AG10803 (cell line): ENCODE measurements around the gene TTC28.
A peak's percentile ranks its signal among the peaks of the same experiment; 100 is the strongest.
"Not testable (repeated sequence)": the region's sequence is repeated elsewhere in the genome, so short reads cannot be mapped to it uniquely, and the experiment has no call there.

ENCODE experiments used
- DNase-seq: peaks from one replicate; pipeline ENCODE4 v3.0.0; 2010; ENCODE audit warnings: low read depth
- H3K4me3 ChIP-seq: 2 replicates; pipeline ENCODE4 v1.5.1; 2011; ENCODE audit warnings: mild to moderate bottlenecking, low read length, control low read depth
- TF ChIP-seq, protein P1 (sequence below): conservative IDR thresholded peaks from 2 replicates; pipeline ENCODE4 v1.5.1; 2011; ENCODE audit warnings: mild to moderate bottlenecking, low read length, control low read depth, inconsistent platforms

Gene TTC28

DNA sequence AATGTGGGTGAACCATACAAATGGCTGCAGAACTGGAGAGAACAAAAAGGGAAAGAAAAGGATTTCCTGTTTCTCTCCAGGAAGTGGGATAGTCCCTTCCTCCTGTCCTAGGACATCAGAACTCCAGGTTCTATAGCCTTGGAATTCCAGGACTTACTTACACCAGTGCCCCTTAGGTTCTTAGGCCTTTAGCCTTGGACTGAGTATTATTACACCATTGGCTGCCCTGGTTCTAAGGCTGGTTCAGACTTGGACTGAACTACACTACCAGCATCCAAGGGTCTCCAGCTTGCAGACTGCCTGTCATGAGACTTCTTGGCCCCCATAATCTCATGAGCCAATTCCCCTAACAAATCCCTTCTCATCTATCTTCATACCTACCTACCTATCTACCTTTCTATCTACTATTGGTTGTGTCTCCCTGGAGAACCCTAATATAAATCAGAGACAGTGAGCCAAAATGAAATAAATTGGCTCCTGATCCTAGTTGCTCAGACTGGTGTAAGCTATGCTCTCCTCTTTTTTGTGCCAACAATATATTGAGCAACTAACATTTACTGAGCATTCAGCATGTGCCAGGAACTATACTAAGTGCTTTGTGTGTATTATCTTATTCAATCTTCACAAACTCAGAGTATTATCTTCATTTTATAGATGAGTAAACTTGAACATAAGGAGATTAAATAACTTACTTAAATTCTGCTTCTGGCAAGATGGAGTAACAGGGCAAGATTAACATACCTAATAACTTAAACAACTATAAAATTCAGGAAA is 303.7 kb downstream of the TTC28 start:
- no peak overlapping the region for H3K4me3 ChIP-seq
- peak; percentile 67 for DNase-seq
- TF ChIP-seq, protein P1, sequence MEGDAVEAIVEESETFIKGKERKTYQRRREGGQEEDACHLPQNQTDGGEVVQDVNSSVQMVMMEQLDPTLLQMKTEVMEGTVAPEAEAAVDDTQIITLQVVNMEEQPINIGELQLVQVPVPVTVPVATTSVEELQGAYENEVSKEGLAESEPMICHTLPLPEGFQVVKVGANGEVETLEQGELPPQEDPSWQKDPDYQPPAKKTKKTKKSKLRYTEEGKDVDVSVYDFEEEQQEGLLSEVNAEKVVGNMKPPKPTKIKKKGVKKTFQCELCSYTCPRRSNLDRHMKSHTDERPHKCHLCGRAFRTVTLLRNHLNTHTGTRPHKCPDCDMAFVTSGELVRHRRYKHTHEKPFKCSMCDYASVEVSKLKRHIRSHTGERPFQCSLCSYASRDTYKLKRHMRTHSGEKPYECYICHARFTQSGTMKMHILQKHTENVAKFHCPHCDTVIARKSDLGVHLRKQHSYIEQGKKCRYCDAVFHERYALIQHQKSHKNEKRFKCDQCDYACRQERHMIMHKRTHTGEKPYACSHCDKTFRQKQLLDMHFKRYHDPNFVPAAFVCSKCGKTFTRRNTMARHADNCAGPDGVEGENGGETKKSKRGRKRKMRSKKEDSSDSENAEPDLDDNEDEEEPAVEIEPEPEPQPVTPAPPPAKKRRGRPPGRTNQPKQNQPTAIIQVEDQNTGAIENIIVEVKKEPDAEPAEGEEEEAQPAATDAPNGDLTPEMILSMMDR: no peak

DNA sequence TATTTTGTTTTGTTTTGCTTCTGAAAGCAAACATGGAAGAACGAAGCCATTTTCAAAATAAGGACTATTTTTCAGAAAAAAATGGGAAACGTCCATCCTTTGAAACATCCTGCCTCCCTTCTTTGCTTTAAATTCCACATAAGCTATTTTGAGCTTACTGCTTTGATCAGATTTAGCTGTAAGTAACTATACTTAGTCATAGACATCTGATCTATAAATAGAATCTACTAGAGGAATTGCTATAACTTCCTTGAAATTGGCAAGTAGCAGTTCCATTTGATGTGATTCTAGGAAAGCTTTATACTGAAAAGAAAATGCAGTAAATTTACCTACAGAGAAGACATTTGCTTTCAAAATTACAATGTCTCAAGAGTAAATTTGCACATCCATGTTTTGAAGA is 305.8 kb downstream of the TTC28 start:
- H3K4me3 ChIP-seq: no peak overlapping the region
- peak; percentile 22 for DNase-seq
- TF ChIP-seq, protein P1: no peak

DNA sequence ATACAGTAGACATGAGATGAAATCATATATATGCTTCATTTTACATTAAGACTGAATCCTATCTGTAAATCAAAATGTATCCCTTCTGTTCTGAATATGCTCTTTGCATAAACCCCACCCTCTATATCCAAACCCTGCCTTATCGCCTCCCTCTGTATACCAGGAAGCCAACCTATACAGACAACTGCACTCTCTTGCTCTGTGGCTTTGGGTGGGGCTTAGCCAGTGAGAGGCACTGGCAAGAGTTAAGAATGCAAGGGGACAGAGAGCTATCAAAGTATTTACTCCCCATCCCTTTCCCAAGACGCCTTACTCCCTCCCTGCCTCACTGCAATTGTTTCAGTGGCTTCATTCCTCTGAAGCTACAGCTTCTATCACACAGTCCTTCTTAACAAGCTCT is 309.8 kb downstream of the TTC28 start:
- no peak for DNase-seq
- TF ChIP-seq, protein P1: no peak
- no peak overlapping the region for H3K4me3 ChIP-seq

DNA sequence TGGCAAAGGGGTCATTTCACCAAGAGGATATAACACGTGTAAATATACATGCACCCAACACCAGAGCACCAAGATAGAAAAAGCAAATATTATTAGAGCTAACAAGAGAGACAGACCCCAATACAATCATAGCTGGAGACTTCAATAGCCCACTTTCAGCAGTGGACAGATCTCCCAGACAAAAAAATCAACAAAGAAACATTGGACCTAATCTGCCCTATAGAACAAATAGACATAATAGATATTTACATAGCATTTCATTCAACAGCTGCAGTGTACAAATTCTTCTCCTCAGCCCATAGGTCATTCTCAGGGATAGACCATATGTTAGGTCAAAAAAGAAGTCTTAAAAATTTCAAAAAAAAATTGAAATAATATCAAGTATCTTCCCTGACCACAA is 312.8 kb downstream of the TTC28 start:
- H3K4me3 ChIP-seq: no peak overlapping the region
- TF ChIP-seq, protein P1: no peak
- no peak for DNase-seq

DNA sequence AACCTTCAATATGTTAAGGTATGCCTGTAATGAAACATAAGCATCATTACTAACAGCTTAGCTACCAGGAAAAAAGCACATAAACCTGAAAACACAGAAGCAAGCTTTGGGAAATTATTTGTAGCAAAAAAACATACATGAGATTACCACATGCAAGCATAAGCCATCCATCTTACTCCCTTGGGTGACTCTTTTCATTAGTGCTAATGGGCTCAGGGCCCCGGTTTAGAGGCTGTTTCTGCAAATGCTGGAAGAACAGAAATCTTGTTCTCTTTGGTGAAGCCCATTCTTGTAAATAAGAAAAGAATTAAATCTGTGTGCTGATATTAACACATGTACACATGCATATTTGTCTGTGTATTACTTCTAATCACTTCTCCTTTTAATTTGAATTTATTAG is 314.3 kb downstream of the TTC28 start:
- TF ChIP-seq, protein P1: no peak
- no peak overlapping the region for H3K4me3 ChIP-seq
- no peak for DNase-seq

DNA sequence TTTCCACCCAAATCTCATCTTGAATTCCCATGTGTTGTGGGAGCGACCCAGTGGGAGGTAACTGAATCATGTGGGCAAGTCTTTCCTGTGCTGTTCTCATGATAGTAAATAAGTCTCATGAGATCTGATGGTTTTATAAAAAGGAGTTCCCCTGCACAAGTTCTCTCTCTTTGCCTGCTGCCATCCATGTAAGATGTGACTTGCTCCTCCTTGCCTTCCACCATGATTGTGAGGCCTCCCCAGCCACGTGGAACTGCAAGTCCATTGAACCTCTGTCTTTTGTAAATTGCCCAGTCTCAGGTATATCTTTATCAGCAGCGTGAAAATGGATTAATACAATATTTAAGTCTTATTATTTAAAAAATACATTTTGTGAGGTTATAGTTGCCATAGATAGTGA is 315.5 kb downstream of the TTC28 start:
- H3K4me3 ChIP-seq, DNase-seq: not testable (repeated sequence)

DNA sequence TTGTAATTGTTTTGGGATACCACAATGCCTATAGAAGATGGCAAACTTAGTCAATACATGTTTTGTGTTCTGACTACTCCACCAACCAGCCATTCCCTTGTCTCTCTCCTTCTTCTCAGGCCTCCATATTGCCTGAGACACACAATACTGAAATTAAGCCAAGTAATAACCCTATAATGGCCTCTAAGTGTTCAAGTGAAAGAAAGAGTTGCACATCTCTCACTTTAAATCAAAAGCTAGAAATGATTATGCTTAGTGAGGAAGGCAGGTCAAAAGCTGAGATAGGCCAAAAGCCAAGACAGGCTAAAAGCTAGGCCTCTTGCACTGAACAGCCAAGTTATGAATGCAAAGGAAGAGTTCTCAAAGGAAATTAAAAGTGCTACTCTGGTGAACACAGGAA is 318.7 kb downstream of the TTC28 start:
- TF ChIP-seq, protein P1: no peak
- no peak overlapping the region for H3K4me3 ChIP-seq
- DNase-seq: no peak
